HuH-7 (cell line): ENCODE measurements around the gene PDE9A.

Experiments
- DNase-seq: peaks from one replicate; pipeline ENCODE4 v3.0.0; 2011; ENCODE audit warnings: low spot score

PDE9A gene

DNA sequence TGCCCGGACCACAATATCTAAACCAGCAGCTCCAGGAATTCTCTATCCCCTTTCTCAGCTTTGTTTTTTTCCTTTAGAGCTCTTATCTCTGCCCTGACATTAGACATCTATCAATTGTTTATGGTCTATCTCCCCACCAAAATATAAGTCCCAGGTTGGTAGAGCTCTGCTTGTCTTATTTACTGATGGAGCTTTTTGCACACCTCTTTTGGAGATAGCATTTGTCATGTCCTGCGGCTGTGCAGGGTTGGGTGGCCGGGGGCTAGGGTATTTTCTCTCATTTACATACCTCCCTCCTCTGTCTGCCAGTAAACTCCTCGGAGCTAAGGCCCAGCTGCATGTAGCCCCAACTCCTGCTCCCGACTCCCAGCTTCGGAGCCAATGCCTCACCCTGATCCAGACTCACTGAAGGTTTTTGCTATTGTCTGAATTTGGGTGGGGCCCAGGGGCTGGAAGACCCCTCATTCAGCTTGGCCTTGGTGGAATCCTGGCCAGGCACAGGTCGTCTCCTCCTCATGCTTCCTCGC, 11.1 kb upstream of the PDE9A start:
- DNase-seq = no peak

DNA sequence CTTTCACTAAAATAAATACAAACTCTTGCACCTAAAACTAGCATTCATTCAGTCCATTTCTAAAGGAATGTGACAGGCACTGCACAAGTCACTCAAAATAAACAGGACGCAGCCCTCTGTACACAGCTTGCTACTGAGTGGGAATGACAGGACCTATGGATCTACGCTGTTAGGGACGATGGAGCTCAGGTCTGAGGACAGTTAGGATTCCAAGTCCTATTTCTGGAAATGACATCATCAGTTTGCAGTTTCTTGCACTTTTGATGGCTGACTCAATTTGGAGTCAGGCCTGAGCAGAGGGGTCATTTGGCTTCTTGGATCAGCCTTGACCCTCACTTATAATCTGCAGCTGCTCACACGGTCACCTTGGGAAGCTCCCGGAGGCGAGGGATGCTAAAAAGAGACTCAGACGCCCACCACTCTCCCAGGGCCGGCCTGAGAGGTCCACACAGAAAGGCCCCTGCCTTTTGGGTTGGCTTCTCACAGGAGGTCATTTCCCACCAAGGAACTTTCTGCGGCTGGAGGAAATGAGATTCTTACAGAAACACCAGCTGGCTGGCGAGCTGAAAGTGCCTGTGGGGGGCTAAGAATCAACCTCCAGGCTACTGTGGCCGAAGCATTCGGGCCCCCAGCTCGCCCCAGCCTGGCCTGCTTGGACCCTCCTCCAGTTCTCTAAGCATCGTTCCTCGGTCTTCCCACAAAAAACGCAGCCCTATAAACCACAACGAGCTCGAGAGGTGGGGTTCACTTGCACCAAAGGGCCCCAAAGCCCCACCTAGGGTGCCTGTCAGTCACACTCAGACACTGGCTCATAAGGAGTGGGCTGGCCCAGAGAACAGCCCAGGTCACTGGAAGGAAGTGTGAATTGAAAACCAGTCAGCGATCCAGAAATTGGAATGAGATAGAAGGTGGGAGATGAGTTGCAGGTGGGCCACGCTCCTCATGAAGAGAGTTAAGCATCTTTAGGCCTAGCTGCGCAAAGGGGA, 8.9 kb upstream of the PDE9A start:
- no peak for DNase-seq

DNA sequence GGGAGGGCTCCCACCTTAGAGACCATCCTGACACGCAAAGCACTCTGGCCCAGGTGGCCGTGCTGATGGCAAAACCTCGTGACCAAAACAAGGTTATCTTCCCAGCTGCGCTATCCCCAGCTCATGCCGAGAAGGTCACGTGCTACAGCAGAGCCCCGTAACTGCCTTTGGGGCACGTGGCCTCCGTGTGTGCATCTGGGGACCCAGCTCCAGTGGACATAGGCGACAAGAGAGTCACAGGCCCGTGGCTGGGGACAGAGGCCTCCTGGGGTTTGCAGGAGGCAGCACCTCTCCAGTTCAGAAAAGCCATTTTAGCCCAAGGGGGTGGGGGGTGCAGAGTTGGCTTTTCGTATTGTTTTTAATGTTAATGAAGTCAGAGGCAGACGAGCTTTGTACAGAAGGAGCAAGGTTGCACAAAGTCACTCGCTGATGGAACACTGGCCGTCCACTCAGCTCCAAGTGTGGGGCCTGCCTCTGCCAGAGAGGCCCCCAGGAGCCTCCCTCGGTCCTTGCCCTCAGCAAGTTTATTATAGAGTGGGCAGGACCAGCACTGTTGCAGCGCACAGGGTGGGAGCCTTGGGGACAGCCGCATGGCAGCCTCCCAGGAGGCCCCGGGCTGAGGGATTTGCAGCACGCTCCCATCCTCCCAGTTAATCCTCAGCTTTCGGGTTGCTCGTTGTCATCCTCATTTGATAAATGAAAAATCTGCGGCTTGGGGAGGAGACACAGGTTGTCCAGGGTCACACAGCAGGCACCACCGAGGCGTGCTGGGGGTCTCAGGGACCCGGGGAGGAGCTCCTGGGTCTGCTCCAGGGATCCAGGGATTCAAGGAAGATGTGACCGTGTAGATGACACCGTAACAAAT, 8.0 kb upstream of the PDE9A start:
- DNase-seq = no peak

DNA sequence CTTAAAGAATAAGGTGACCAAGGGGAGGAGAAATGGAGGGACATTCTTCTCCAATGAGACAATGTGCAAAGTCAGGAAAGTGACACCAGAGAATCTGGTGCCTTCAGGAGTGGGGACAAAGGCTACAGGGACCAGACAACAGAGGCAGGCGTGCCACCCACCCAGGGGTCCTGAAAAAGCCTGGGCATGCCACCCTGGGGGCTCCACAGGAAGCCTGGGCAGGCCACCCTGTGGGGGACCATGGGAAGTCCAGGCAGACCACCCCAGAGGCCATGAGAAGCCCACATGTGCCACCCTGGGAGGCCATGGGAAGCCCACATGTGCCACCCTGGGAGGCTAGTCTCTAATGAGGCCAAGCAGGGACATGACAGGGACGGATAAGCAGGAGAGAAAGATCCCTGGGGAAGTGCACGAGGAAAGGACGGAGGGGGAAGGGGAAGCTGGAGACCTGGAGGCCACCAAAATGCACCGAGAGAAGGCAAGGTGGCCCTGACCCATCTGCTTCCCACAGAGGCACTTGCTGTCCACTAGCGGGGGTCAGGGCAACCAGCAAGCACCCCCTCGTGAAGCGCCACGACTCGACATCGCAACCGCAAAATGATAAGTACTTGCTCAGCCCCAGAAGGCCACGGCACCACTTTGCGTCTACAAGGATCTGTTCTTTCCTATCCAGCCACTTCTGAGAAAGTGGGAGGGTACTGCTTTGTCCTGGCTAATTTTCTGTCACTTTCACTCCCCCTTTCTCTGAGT, 7.2 kb upstream of the PDE9A start:
- no peak for DNase-seq

DNA sequence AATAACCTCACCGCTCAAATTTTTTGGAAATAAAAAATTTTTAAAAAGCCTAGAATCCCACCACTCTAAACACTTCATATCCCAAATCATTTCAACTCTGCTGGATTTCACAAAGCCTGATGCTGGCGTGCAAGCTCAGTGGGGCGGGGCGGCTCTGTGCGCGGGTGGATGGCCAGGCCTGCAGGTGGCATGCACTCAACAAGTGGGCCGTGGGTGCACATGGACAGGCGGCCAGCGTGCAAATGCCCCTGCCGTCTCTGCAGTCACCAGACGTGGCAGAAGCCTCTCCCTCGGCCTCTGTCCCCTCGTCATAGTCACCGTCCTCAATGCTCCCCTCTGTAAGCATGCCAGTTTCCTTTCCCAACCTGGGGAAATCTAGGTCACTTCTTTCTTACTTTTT, 6.6 kb upstream of the PDE9A start:
- no peak for DNase-seq

DNA sequence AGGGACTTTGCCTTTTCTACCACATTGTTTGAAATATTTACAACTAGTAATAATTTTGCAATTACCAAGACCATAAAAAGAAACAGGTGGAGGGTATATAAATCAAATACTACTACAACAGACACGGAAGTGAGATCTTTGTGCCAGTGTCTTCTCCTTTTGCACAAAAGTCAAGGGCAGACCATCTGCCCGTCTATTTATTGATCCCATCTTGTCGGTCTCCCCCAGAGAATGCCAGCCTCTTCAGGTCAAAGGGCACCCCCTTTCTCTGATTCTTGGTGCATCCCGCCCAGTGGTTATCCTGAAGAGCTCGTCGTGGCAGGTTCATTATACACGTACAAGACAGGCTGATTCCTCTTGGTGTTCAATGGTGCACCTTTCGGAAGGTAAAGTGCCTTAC, 4.8 kb upstream of the PDE9A start:
- no peak for DNase-seq

DNA sequence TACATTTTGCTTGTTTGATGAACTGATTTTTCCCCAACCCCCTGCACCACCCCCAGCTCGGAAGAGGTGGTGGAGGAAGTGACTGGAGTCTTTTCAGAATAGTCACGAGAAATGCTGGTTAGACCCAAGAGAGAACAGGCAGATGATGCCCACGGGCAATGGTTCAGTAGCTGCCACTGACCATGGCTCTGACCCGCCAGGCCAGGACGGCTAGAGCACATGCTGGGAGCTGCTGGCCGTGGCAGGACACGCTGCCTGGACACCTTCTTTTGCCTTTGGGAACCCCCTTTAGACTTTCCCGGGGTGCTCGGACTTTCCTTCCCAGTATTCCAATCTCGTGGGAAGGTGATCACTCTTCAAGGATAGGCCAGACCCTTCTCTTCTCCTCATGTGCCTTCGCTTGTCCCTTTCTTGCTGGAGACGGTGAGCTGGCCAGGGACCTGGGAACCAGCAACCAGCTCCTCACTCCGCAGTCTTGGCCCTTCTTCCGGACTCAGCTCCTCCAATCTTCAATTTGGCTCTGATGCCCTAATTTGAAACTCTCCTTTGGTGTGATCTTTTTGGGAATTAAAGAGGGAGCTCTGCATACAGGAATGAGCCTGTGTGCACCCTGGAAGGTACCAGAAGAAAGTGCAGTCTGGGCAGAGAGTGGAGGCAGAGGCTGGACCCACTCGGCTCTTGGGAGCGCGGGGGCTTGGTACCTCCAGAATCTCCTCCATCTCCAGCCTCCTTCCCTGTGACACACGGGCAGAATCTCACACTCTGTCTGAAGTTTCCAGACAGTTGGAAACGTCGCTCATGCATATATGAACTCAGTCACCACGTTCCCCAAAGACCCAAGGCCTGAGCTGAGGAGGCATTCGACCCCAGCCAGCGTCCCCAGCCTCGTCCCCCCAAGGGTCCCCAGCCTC, 4.0 kb upstream of the PDE9A start:
- no peak for DNase-seq

DNA sequence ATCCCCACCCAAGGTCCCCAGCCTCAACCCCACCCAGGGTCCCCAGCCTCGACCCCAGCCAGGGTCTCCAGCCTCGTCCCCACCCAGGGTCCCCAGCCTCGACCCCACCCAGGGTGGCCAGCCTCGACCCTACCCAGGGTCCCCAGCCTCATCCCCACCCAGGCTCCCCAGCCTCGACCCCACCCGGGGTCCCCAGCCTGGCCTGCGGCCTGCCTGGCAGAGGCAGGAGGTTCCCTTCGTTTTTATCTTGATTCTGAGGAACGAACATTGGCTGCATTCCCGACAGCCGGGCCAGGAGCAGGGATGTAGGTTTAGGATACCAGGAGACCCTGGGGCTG, 3.4 kb upstream of the PDE9A start:
- no peak for DNase-seq

DNA sequence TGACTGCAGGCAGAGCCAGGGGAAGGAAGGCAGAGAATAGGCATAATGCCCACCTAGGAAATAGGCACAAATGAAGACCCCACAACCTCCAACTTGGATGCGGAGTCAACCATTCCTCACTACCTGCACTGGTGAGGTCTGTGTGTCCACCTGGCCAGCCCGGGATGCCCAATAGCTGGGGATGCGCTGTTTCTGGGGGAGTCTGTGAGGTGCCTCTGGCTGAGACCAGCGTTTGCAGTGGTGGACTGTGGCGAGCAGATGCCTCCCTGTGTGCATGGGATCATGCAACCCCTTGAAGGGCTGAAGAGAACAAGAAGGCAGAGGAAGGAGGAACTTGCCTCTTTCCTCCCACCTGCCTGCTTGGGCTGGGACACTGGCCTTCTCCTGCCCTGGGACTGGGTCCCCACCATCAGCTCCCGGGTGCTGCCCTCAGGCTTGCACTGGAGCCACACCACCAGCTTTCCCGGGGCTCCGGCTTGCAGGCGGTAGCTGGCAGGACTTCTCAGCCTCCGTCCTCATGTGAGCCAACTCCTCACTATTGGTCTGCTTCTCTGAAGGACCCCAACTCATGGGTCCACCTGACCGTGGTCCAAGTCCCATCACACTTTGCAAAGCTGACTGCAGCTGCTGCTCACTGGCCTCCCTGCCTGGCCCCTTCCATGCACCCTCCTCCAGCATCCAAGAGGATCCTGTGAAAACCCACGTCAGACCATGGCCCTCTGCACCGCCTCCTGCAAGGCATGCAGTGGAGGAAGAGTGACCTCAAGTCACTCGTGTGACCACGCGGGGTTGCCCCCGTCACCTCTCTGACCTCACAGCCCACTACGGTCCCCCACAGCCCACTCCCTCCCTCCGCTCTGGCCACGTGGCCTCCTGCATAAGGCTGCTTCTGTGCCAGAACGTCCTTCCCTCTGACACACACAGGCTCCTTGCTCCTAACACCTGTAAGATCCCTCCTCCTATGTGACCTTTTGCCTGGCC, 2.7 kb upstream of the PDE9A start:
- DNase-seq = no peak

DNA sequence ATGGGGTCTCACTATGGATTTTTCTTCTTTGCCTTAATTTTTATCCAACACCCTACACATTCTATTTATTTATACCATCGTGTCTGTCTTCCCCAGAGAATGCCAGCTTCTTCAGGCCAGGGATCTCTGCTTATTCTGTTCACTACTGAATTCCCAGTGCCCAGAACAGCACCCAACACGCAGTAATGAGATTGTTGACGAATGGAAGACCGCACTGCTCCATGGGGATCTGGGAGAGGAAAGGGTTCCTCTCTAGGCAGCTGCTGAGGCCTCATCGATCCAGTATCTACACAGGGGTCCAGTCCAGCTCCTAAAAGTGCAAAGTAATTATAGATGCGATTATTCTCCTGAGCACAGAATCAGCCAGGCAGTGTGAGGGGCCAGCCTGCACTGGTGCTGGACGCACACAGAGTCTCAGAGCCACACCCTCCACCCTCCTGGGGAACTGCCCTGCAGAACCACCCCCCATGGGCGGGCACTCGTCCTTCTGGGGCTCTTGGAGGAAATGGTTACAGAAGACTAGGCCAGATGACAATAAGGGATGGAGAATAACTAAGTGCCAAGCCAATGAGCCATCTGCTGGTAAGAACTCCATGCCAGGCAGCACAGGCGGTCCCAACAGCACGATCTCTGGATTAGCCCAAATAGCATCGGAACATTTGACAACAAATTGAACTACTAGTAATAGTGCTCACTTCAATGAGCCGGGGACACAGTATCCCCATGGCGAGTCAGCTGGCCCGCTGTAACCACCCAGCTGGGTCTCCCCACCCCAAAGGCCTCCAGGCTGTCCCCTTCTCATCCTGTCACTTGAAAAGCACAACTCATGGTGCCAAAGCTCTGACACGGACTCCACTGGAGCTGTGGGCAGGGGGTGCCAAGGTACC, 1.7 kb upstream of the PDE9A start:
- no peak for DNase-seq

DNA sequence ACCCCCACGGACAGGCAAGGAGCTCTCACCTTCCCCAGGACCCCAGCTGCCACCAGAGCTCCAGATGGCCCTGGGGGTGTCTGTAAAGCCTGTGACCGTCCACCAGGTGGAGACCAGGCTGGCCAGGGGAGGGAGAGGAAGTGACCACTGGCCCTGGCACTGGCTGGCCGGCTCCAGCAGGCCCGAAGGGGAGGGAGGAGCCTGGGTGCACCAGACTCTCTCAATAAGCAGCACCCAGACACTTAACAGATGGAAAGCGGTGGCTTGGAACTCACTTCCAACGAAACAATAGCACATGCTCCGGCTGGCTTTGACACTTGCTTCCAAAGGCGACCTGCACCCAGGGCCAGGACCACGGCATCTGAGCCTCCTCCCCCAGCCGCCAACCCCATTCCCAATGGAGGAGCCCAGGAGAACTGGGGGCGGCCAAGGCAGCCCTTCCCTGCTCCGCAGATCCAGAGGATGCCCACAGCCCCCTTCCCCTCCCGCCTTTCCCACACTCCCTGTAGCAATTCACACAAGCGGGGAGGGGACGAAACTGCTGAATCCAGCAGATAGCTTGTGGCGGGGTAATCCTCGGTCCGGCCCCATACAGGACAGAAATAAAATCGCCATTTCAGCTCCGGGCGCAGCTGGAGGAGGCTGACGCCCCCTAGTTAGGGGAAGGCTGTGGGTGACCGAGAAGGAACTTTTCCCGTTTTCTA, 742 bp upstream of the PDE9A start:
- peak; percentile 94 for DNase-seq

DNA sequence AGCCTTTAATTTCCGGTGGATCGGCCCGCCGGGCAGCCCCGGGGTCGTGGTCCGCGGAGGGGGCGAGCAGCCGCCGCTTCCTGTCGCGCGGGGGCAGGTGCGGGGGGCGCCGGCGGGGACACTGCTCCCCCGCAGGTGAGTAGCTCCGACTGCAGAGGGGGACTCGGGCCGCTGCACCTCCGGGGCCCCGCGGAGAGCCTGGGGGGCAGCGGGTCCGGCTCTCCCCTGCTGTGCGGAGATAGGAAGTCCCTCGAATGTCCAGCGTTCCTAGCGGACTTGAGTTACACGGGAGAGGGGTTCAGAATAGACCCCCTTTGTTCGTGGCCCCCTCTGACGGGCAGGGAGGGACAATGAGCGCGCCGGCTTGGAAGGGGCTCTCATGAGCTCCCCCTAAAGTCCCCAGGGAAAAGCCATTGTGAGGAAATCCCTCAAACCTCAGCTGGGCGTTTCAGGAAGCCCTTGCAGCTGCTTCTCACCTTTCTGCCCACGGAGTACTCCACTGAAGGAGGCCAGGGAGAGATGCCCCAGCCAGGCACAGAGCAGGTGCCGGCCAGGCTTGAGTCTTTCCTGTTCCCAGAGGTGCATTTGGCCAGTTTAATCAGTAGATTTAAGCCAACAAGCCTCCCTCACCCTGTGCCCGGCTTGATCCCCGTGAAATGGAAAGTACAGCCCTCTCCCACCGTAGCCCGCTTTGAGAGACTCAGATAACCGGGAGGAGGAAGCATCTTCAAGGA, 925 bp downstream of the PDE9A start:
- DNase-seq = peak; percentile 80

DNA sequence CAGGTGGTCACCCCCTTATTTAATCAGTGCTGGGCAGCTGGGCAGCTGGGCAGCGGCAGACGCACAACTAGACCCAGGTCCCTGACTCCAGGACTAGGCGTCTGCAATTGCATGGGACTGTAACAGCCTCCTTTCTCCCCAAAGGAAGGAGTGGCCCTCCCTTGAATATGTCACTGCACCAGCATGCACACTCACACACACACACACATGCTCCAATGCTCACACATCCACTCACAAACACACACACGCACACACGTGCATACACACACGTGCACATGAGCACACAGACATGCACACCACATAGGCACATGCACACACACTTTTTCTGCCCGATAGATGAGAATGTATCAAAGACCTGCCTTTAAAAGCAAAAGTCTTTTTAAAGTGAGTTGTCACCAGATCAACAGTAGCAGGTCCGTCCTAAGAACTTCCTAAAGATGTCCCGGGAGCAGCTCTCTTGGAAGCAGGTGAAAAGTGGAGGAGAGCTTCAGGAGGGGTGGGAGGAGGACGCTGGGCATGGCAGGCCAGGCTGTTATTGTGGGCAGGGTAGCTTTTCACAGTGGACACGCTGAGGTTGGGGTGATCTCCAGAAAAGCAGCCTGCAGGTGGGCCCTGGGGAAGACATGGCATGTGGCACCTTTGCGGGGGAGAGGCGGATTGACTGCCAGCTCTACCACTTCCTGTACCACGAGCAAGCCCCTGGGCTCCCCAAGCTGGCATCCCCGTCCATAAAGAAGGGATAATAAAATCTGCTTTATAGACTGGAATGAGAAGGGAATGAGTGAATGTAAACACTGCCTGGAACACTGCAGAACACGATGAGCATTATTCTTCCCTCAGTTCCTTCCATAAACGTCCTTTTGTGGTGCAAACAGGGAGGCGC, 1.7 kb downstream of the PDE9A start:
- DNase-seq = no peak

DNA sequence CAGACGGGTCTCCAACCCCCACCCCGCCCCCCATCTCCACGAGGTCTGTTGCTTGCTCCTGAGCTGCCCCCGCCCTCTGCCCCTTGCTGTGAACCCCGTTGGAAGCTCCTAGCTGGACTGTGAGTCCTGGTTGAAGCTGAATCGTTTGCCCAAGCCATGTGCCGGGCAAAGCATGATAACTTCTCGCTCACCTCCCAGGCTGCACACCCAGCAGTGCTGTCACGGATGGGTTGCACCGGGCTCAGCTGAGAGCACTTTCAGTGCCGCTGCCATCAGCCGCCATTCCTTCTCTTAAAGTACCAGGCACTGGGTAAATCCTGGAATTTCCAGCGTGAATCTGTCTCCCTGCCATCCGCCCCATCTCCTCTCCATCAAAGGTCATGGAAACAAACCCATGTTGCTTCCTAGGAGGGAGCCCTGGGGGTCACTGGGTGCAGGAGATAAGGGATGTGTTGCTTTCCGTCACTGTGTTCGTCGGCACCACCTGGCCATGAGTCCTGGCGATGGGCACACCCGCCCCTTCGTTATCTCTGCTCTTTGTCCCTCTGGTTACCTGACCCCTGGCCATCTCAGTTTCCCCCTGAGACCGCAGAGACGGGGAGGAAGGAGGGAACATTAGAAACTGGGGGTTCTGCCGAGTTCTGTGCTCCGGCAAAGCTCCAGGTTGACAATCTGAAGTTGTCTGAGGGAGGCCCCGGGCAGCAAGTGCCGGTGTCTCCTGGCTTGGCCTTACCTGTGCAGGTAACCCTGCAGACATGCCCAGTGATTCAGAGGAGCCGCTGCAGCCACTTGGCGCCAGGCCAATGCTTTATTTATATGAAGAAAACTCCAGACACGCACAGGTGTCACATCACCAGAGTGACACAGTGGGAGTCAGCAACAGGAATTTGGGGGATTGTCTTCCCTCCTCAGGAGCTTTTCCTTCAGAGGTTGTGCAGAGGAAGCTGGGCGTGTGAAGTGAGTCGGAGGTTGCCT, 2.7 kb downstream of the PDE9A start:
- DNase-seq = no peak

DNA sequence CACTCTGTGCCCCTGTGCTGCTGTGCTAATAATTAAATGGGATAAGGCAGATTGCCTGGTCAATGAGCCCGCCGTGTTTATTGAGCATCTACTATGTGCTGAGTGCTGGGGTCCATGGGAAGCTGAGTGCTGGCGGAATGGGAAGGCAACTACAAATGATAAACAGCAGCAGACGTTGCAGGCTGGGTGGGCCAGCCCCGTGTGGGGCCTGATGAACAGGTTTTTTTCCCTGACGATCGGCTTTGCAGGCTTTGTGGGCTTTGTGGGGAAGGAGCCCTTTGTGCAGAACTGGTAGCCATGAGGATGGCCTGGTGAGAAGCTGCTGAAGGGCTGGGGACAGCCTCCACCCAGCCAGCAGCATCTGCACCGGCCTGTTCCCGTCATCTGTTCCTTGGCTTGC, 3.5 kb downstream of the PDE9A start:
- no peak for DNase-seq
